ENCODE results near the gene MFSD12. TPM values are rescaled to one million over a fixed set of nuclear protein-coding genes. Genes with fewer than 3 reads are reported as not detected.

The MFSD12 gene
- total RNA-seq, result 10 to 100 TPM; 62.4 to 63.5 TPM

GRCh38 chr19:3557461-3558248, at the start of gene MFSD12:
MFSD12 (minus strand) TSS chr19:3557586; CDS start chr19:3557403, 183 bp downstream.
- Mint-ChIP-seq H3K4me1 (ENCODE audit: low read depth) (peaks cover 26% of the 10 kb centered on the region), H3K27me3 (no peaks in the 10 kb centered on the region), H3K36me3 (ENCODE audit: low read depth) (peaks cover 12% of the 10 kb centered on the region), H3K9me3 (no peaks in the 10 kb centered on the region), H3K27ac (peak within 1 kb of the TSS; percentile 87), H3K4me3 (peak within 1 kb of the TSS; percentile 92)
- ATAC-seq (peak; percentile 91), DNase-seq (peak; percentile 96)
- TF ChIP-seq CTCF (IDR thresholded peaks at IDR 0.05), result no peak
- intact Hi-C loops (cut with micrococcal nuclease), result no loop called here
- ChIA-PET CTCF (interaction anchor here (1.1 to 5.6 kb wide), 3 partner anchors 10 to 18 kb away, joined by 3 to 56 read pairs (median 5); no protein-coding TSS in a partner anchor), POLR2A (interaction anchor here (0.8 to 2.3 kb wide), 10 partner anchors 9 to 140 kb away, joined by 3 to 8 read pairs (median 3); no protein-coding TSS in a partner anchor)

- no peaks in the 10 kb centered on the region for H3K27me3 Mint-ChIP-seq
- intact Hi-C loops (cut with micrococcal nuclease), result no loop called here
- no peak within 1 kb of the TSS for H3K27ac Mint-ChIP-seq
- ATAC-seq, result peak; percentile 51
- no peak for TF ChIP-seq CTCF (IDR thresholded peaks at IDR 0.05)
- H3K36me3 Mint-ChIP-seq (ENCODE audit: low read depth), result peaks cover 5% of the 10 kb centered on the region
- POLR2A ChIA-PET, result interaction anchor here (0.8 kb wide), 1 partner anchor 73 kb away, joined by 3 read pairs; no protein-coding TSS in a partner anchor
- peak within 1 kb of the TSS; percentile 47 for H3K4me3 Mint-ChIP-seq
- CTCF ChIA-PET, result no interaction called here
- DNase-seq, result peak; percentile 83
- peaks cover 11% of the 10 kb centered on the region for H3K4me1 Mint-ChIP-seq (ENCODE audit: low read depth)
- H3K9me3 Mint-ChIP-seq, result no peaks in the 10 kb centered on the region
Measured at GRCh38 chr19:3606690-3607289, 49.4 kb upstream of the MFSD12 start, which contains the start of gene TBXA2R. TBXA2R (minus strand) TSS chr19:3606875; CDS start chr19:3600634, 6,241 bp downstream.

GRCh38 chr19:3606174-3606689, 48.8 kb upstream of the MFSD12 start:
- CTCF ChIA-PET, result no interaction called here
- POLR2A ChIA-PET, result no interaction called here
- Mint-ChIP-seq H3K9me3 (no peaks in the 10 kb centered on the region), H3K36me3 (ENCODE audit: low read depth) (peaks cover 3% of the 10 kb centered on the region), H3K4me1 (ENCODE audit: low read depth) (peaks cover 11% of the 10 kb centered on the region), H3K4me3 (no peak overlapping the region), H3K27ac (no peak overlapping the region), H3K27me3 (no peaks in the 10 kb centered on the region)
- intact Hi-C loops (cut with micrococcal nuclease), result no loop called here
- no peak for TF ChIP-seq CTCF (IDR thresholded peaks at IDR 0.05)
- ATAC-seq (peak; percentile 48), DNase-seq (peak; percentile 59)

GRCh38 chr19:3605770-3606169, 48.4 kb upstream of the MFSD12 start:
- no peak overlapping the region for H3K27ac Mint-ChIP-seq
- peaks cover 3% of the 10 kb centered on the region for H3K36me3 Mint-ChIP-seq (ENCODE audit: low read depth)
- H3K4me3 Mint-ChIP-seq, result no peak overlapping the region
- intact Hi-C loops (cut with micrococcal nuclease), result no loop called here
- H3K9me3 Mint-ChIP-seq, result no peaks in the 10 kb centered on the region
- ATAC-seq (no peak), DNase-seq (no peak)
- no peaks in the 10 kb centered on the region for H3K27me3 Mint-ChIP-seq
- peaks cover 11% of the 10 kb centered on the region for H3K4me1 Mint-ChIP-seq (ENCODE audit: low read depth)
- TF ChIP-seq CTCF (IDR thresholded peaks at IDR 0.05), result no peak
- CTCF ChIA-PET, result no interaction called here
- POLR2A ChIA-PET, result no interaction called here

All from activated CD8-positive, alpha-beta T cell treated with anti-CD3 and anti-CD28 coated beads for 36 hours (primary cell).